HG02642 (cell line): ENCODE results near the gene LANCL2.

Experiments used
- ATAC-seq: cut with Tn5 transposase; IDR thresholded peaks from one replicate; pipeline ENCODE4 v1.9.1; 2021; ENCODE audit warnings: mild to moderate bottlenecking; ENCODE audit not compliant: unreplicated experiment, poor library complexity

LANCL2 gene

GRCh38 chr7:55361560-55361959 lies 3.6 kb upstream of the LANCL2 start:
- ATAC-seq, result no peak

GRCh38 chr7:55362927-55363326 lies 2.2 kb upstream of the LANCL2 start:
- ATAC-seq, result no peak

GRCh38 chr7:55363386-55364170 lies 1.6 kb upstream of the LANCL2 start:
- ATAC-seq, result no peak

GRCh38 chr7:55365675-55366460 lies 731 bp downstream of the LANCL2 start:
- ATAC-seq, result peak; percentile 84

- peak; percentile 25 for ATAC-seq
These were observed 1.4 kb downstream of the LANCL2 start for GRCh38 chr7:55366461-55367070.

GRCh38 chr7:55367283-55367840 lies 2.2 kb downstream of the LANCL2 start:
- no peak for ATAC-seq

- no peak for ATAC-seq
These were observed 4.6 kb downstream of the LANCL2 start for GRCh38 chr7:55369427-55370400.

GRCh38 chr7:55374213-55374612 lies 9.1 kb downstream of the LANCL2 start:
- no peak for ATAC-seq

- ATAC-seq, result no peak
These were observed 10.1 kb downstream of the LANCL2 start for GRCh38 chr7:55375237-55375636.

- ATAC-seq, result no peak
These were observed 12.2 kb downstream of the LANCL2 start for GRCh38 chr7:55377162-55377817.

GRCh38 chr7:55379285-55379684 lies 14.1 kb downstream of the LANCL2 start:
- ATAC-seq, result no peak

GRCh38 chr7:55381189-55381588 lies 16.1 kb downstream of the LANCL2 start:
- ATAC-seq, result no peak

GRCh38 chr7:55381696-55382095 lies 16.6 kb downstream of the LANCL2 start:
- no peak for ATAC-seq

- ATAC-seq, result no peak
These were observed 17.1 kb downstream of the LANCL2 start for GRCh38 chr7:55382251-55382650.

GRCh38 chr7:55386541-55386940 lies 21.4 kb downstream of the LANCL2 start:
- no peak for ATAC-seq

- ATAC-seq, result no peak
These were observed 22.2 kb downstream of the LANCL2 start for GRCh38 chr7:55387062-55387965.

- no peak for ATAC-seq
These were observed 31.2 kb downstream of the LANCL2 start for GRCh38 chr7:55396233-55396785.

GRCh38 chr7:55397617-55398016 lies 32.5 kb downstream of the LANCL2 start:
- ATAC-seq, result no peak
